GM21390 (cell line): ENCODE data around the gene ALOX15.
"Not testable (repeated sequence)": the region's sequence is repeated elsewhere in the genome, so short reads cannot be mapped to it uniquely, and the experiment has no call there.

ENCODE experiments used
- ATAC-seq: cut with Tn5 transposase; IDR thresholded peaks from one replicate; pipeline ENCODE4 v1.9.1; 2021; ENCODE audit not compliant: unreplicated experiment

The ALOX15 gene

DNA sequence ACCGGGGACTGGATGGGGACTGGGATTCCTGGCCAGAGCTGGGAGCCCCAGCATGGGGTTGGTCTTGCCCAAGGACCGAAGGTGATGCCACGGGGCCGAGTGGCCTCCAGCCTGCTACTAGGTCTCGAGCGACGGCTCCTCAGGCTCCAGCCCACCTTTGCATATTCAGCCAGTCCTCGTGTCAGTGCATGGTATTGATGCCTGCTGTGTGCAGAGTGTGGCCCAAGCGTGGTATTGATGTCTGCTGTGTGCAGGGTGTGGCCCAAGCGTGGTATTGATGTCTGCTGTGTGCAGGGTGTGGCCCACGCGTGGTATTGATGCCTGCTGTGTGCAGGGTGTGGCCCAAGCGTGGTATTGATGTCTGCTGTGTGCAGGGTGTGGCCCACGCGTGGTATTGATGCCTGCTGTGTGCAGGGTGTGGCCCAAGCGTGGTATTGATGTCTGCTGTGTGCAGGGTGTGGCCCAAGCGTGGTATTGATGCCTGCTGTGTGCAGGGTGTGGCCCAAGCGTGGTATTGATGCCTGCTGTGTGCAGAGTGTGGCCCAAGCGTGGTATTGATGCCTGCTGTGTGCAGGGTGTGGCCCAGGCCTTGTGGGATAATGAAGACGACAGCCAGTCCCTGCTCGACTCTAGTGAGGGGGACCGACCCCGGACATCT lies 45.7 kb downstream of the ALOX15 start:
- not testable (repeated sequence) for ATAC-seq

DNA sequence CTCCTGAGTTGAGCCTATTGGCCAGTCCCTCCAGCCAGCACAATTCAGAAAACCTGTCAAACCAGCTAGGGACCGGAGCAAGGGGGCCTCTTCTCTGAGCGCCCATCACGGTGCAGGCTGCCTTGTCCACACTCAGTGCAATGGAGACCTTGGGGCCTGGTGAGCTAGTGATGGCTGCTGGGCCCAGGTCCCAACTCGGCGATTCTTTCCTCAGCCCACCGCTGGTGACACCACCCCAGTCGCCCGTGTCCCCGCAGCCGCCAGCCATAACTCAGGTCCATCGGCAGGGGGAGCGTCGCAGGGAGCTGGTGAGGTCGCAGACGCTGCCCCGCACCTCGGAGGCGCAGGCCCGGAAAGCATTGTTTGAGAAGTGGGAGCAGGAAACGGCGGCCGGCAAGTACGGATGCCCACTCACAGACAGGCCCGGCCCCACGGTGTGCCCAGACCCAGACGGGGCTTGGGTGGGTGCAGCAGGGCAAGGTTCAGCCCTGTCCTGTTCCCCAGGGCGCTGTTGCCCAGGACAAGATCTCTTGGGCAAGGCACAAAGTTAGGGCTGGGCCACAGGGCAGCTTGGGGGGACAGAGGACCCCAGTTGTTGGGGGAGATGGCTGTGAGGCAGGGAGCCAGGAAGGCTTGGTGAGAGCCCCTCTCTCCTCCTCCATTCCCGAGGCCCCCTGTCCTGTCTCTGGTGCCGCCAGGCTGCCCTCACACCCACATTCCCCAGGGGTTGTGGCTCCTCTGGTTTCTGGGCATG lies 46.4 kb downstream of the ALOX15 start:
- no peak for ATAC-seq

DNA sequence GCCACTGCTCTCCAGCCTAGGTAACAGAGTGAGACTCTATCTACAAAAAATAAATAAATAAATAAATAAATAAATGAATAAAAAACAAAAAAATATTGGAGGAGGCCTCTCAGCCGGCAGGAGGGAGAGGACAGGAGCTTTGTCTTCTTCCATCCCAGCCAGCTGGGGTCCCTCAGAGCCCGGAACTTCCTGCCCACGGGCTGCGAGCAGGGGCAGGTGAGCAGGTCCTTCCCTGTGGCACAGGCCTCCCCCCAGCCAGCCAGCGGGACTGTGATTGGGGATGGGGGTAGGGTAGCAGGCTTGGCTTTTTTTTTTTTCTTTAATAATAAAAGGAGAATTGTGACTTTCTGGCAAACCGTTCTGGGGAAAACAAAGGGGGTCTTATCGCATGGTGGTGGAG lies 47.1 kb downstream of the ALOX15 start:
- no peak for ATAC-seq

DNA sequence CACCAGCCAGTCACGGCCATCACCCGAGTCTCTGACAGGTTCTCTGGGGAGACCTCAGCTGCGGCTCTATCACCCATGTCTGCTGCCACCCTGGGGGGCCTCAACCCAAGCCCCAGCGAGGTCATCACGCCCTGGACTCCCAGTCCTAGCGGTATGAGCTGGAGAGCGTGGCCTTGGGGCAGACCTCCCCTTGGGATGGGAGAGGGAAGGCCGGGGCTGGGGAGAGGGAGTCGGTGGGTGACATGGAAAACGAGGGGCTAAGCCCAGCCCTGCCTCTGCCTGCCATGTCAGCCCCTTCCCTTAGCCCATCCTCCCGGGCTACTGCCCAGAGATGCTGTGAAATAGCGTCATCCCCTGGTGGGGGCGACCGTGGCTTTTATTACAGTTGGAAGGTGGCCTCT lies 48.5 kb downstream of the ALOX15 start:
- no peak for ATAC-seq

DNA sequence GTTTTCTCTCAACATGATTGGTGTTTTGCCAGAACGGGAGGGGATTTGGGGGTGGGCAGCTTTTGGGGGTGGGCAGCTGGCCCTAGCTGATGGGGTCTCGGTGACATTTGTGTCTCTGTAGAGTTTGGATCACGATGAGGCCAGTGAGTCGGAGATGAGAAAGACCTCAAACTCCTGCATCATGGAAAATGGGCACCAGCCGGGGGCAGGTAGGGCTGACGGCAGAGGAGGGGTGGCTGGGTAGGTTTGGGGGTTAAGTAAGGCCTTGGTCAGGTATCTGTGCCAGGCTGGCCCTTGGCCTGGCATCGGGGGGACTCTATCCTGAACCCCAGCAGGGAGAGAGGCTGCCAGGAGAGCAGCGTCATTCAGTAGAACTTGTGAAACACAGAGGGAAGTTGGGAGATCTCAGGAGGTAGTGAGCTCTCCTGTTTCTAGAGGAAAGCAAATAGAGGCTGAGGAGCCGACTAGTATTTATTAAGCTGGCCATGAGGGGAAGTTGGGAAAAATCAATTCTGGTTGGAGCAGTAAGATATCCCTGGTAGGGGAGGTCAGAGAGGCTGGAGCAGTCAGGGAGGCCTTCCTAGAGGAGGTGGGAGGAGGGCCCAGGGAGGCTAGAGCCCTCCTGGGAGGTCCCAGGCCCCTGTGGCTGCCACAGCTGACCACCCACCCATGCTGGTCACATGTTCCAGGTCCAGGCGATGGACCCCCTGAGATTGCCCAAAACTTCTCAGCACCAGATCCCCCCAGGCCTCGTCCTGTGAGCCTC lies 49.1 kb downstream of the ALOX15 start:
- ATAC-seq = no peak

DNA sequence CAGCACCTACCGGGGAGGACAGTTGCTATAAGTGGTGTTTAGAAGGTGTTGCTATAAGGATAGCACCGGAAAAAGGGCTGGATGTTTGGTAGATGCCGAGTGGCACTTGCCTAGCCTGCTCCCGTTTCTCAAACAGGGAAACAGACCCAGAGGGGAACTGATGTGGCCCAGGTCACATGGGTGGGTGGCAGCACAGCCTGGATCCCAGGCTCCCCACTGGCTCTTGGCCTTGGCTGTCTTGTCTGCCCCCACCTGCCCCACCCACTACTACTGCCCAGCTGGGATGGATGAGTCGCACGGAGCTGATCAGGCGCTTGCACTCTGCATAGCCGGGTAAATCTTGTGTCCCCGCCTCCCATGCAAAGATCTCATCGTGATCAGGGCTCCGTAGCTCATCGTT lies 49.9 kb downstream of the ALOX15 start:
- ATAC-seq = no peak

DNA sequence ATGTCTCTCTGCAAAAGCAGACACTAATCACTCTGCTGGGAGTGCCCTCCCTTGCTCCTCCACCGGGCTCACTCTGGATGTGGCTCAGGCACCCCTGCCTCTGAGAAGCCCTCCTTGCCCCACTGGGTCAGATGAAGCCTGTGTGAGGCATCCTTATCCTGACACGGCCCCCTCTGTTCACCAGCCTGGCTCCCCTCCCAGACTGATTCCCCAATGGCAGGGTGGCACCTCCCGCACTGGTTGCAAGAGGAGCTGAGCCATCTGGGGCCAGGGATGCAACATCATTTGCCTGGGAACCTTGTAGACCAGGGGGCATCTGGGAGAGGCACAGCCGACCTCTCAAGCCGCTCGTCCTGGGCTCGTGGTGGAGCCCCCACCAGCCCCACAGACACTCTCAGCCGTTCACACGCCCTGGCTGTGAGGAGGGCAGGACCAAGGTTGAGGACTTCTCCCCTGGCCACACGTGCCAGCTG lies 50.5 kb downstream of the ALOX15 start:
- no peak for ATAC-seq

DNA sequence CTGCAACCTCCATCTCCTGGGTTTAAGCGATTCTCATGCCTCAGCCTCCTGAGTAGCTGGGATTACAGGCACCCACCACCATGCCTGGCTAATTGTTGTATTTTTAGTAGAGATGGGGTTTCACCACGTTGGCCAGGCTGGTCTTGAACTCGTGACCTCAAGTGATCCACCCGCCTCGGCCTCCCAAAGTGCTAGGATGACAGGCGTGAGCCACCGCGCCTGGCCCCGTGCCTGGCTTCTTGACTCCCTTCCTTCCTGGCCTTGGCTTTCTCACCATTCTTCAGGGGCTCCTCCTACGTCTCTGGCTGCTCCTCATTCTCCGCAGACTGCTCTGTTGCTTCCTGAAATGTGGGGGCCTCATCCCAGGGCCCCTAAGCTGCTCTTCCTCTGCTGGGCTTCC lies 51.4 kb downstream of the ALOX15 start:
- not testable (repeated sequence) for ATAC-seq

DNA sequence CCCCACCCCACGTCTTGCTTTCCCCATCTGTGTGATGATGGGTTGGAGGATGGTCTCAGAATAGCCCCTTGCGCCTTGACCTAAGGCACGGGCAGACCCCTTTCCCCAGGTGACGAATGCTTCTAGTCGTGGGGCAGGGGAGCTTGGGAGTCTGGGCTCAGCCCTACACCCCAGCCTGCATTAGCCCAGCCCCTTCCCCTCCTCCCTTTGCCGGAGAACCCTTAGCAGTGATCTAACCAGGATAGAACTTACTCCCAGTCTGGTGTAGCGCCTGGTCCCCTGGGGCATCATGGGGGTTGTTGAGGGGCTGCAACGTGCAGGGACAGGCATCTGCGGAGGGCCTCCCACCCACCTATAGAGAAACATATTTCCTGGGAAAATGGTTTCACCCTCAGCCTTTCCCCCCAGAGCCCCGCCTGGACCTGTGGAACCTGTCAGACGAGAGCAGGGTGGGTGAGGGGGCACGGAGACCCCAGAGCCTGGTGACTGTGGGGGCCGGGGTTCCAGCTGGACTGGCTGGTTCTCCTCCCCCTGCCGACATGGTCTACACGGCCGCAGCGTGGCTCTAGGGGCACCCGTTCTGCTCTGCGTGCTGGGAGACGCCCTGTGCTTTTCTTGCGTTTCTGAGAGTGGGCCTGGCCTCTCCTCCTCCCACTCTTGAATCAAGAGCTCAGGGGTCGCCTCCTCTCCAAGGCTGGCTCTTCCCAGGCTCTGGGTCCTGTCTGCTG lies 52.4 kb downstream of the ALOX15 start:
- ATAC-seq = no peak

DNA sequence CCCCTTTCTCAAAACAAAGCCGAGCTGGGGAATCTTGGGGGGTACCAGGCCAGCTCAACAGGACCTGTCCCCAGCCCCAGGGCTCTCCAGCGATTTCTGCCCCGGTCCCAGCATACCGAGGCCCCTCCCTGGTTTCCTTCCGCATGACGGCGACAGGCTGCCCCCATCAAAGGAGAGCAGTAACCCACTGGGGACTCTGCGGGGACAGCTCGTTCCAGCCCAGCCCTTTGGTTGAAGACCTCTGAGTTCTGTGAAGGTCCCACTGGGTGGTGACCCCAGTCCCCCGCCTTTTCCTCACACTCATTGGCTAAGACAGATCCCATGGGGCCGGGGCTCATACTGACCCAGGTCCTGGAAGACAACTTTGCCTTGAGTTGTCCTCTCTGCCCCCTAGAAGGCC lies 53.1 kb downstream of the ALOX15 start:
- no peak for ATAC-seq

DNA sequence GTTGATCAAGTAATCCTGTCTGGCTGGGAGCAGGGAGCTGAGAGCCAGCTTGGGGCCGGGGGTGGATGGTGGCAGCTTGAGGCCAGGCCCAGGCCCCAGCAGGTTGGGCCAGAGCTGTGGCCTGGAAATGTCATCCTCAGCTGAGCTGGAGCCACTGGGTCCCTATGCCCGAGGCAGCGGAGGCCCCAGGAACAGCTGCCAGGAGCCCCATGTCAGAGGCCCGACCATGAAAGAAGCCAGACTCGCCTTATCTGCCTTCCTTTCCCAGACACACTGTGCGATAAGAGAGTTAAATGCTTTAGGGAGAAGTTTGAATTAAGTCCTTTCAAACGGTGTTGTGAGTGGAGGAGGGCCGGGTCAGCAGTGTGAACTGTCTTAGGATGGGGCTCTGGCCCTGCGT lies 53.7 kb downstream of the ALOX15 start:
- ATAC-seq = no peak

DNA sequence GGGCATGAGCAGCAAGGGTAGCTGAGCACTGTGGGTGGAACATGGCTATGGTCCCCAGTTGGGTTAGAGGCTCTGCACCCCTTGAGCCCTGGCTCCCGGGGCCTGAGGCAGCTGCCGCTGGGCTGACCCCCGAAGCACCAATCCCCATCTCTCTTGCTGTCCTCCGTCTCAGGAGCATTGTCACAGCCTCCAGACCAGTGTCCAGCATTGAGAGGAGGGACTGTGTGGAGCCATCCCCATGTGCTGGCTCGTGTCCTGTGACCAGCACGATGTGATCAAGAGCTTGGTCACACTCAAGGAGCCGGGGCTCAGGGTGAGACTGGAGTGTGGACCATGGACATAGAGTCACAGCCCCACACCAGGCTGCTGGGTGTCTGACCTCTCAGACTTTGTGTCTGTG lies 54.3 kb downstream of the ALOX15 start:
- no peak for ATAC-seq

DNA sequence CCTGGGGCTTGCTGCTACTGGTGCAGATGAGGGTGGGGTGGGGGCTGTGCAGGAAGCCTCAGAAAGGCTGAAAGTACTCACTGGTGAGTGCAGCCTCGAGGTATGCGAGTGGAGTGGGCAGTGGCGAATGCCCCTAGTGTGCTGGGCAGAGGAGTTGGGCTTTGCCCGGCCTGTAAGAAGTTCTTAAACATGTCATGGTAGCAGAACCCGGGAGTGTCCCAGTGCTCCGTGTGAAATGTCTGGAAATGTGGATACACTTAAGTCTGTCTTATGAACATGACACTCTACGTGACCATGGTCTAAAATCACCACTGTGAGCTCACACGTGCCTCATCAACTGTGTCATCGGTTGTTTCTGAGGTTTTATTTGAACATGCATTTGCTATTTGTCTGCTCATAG lies 55.4 kb downstream of the ALOX15 start:
- no peak for ATAC-seq

DNA sequence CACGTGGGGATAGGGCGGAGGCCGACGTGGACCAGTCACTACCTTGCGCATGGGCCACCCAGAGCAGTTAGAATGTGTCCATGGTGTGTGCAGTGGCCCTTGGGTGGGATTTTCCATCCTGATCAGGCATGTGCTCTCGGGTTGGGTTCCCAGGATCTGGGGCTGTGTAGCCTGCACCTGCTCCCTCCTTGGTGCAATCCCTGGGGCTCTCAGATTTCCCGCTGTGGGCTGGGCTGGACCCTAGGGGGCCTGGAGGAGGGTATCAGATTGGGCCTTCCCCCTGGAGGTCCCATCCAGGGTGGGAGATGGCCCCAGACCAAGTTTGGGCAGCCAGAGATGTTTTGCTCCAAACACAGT lies 55.9 kb downstream of the ALOX15 start:
- ATAC-seq = no peak

DNA sequence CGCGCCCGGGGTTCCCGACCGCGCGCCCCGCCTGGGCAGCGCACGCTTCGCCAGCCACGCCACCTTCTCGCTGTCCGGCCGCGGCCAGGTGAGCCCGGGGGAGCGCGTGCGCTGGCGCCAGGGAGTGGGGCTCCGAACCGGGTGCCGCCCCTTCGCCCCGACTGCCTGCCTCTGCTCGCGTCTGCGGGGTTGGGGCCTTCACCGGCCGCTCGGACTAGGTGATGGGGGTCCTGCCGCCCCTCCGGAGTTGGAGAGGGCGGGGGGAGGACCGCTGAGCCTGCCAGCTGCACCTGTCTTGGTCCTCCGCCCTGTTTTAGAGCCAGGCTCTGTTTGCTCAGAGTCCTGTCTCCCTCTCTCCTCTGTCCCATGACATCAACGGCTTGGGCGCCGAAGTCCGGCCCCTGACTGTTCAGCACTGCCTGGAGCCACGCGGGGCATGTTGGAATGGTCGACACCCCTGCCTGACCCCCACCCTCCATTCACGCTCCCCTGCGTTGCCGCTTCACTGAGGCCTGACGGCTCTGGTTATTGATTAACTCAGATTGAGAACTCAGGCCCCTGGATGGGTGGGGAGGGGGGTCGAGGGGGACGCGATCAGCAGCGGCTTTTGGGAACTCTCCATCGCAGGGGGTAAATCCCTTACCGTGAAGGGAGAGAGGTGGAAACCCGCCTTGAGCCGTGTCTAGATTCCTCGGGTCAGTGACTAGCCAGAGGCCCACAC lies 56.4 kb downstream of the ALOX15 start:
- ATAC-seq = no peak

DNA sequence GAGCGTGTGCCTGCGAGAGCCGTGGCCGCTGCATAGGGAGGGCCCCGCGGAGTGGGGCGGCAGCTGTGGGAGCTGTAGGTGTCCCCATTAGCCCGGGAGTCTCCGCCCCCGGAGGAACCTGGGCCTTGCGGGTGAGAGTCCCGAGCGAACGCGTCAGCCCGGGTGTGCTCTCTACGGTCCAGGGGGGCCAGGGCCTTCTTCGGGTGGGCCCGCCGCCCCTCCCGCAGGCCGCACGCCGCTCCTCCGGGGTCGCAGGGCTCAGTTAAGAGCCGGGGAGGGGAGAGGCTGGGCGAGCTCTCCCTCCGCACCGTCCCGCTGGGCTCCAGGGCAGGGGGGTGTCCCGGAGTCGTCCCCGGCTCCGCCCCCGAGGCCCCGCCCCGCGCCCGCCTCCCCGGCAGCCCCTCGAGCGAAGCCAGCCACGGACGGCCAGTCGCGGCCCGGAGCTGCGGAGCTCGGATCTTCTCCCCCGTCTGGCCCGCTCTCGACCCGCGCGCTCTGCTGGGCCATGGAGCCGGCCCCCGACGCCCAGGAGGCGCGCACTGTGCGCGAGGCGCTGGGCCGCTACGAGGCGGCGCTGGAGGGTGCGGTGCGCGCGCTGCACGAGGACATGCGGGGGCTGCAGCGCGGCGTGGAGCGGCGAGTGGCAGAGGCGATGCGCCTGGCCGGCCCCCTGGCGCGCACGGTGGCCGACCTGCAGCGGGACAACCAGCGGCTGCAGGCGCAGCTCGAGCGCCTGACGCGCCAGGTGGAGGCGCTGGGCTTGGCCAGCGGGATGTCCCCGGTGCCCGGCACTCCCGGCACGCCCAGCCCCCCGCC lies 57.2 kb downstream of the ALOX15 start, which contains the start of gene SMTNL2:
TSS of gene SMTNL2 (plus strand) at position 429 of the 816 bp plus-strand sequence. CDS start at position 506, 77 bp downstream.
- ATAC-seq = no peak

DNA sequence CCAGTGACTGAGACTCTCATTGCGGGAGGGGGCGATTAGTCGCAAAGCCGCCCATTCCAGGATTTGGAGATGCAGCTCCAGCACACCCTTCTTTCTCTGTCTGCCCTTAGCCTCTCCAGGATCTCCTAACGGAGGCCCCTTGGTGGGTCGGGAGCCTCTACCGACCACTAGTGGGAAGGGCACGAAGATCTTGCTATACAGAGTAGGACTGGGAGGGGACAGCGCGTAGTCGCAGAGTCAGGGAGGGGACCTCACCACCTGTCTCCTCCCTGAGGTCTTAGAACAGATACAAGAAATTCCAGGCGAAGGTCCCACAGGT lies 57.7 kb downstream of the ALOX15 start:
- ATAC-seq = no peak

DNA sequence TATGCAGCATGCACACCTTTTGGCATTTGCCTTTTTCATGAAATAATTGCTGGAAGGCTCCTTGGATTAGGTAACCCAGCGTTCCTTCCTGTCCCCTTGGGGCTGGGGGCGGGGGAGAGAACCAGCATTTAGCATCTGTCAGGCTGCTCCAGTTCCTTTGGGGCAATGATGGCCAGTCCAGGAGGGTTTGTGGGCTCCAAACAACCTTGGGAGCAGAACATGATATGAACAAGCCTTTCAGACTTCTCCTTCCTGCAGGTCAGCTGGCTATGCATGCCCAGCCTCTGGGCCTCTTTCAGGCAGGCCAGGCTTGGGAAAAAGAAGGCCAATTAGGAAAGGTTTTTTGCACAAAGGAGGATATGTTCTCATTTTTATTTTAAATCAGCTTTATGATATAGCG lies 58.3 kb downstream of the ALOX15 start:
- ATAC-seq = no peak

DNA sequence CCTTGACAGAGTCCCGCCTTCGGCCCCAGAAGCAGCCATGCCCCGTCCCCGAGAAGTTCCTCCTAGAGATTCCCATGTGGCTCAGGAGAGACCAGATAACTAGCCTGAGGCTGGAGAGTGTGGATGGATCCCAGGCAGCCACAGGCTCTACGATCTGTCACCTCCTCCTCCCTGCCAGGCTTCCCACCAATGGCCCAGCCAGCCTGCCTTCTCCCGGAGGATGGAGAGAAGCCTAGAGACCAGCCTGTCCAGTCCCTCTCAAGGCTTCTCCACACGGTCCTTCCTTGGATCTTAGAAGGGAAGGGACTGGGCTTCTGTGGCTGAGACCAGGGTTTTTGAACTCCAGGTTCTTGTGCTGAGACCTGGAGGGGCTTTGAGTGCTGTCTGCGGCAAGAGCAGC lies 58.8 kb downstream of the ALOX15 start:
- no peak for ATAC-seq

DNA sequence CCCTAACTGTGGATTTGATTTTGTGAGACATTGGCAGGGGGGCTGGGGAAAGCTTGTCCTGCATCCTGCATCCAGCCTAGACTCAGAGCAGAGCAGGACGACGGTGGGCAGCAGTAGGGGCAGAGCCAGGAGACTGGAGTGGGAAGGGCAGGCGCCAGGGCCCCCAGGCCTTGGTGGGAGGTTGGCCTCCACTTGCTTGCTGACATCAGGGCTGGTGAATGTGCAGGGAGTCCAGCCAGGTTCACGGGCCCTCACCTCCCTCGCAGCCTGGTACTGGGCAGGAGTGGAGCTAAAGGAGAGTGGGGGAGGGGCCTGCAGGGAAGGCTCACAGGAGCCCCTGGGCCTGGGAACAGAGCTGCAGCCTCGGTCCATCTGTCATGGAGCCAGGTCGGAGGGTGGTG lies 59.4 kb downstream of the ALOX15 start:
- ATAC-seq = no peak
